K562 (cell line): ENCODE results near the gene CDKN2B. TPM values are rescaled to one million over a fixed set of nuclear protein-coding genes. Genes with fewer than 3 reads are reported as not detected.

Experiments
- SIX5 ChIP-seq, 2 experiments: IDR thresholded peaks; 2 replicates each; pipeline ENCODE4 v1.6.1; 2011; ENCODE audit warnings: low read length in 2 of 2, borderline replicate concordance in 1 of 2, low read depth in 1 of 2, mild to moderate bottlenecking in 1 of 2, moderate library complexity in 1 of 2; ENCODE audit not compliant: insufficient read depth in 1 of 2
- ZNF239 ChIP-seq: fragments of 250-450 bp; sonication (Bioruptor Pico); IDR thresholded peaks from 2 replicates; pipeline ENCODE4 v1.4.0; 2020; ENCODE audit warnings: mild to moderate bottlenecking
- ZNF507 ChIP-seq: conservative IDR thresholded peaks from 2 replicates; pipeline ENCODE4 v1.6.1; 2017; ENCODE audit warnings: missing genetic modification characterization, missing compliant biosample characterization
- polyA plus RNA-seq, 8 experiments: library from polyadenylated mRNA; depleted of rRNA in 4 of 8; stranded (reverse) in 5 of 8; unstranded in 3 of 8; fragments of >200 nt; fragmentation: Nextera tagmentation in 2 of 8; fragmentation: Illumina TruSeq in 1 of 8; extraction: Ambion mirVana in 2 of 8; extraction: Trizol in 1 of 8; gene quantifications; 2 replicates each; pipeline versions ENCODE4 v1.2.1 to v1.2.3, GENCODE V29; 2011 to 2014; ENCODE audit warnings: inconsistent platforms in 1 of 8, missing spikeins in 1 of 8
- total RNA-seq, 7 experiments: library from RNA; depleted of rRNA in 6 of 7; stranded (reverse); fragments of >200 nt in 6 of 7; fragmentation: Illumina TruSeq in 2 of 7; extraction: Trizol in 2 of 7; gene quantifications; 2 replicates each; pipeline versions ENCODE4 v1.2.1 to v1.2.3, GENCODE V29; 2011 to 2021; ENCODE audit warnings: low replicate concordance in 1 of 7
- TF ChIP-seq, protein P1 (sequence below), 2 experiments: fragments of 150-350 bp in 1 of 2; IDR thresholded peaks; 2 replicates each; pipeline ENCODE4 v1.6.1; 2012 to 2016; ENCODE audit warnings: low read depth in 2 of 2, low read length in 2 of 2, mild to moderate bottlenecking in 1 of 2, moderate library complexity in 1 of 2
- TF ChIP-seq, protein P2 (sequence below): sonication (generic); formaldehyde crosslinking; IDR thresholded peaks from 2 replicates; pipeline ENCODE4 v1.8.1; 2022; ENCODE audit warnings: missing genetic modification reagents
- TF ChIP-seq, protein P3 (sequence below): fragments of 250-450 bp; sonication (Bioruptor Pico); IDR thresholded peaks from 2 replicates; pipeline ENCODE4 v1.4.0; 2020; ENCODE audit warnings: mild to moderate bottlenecking, moderate library complexity, borderline replicate concordance

CDKN2B gene
- total and polyA plus RNA-seq, 9 of the 15 experiments (the other 6 are each of a cell fraction or from before 2014, with no cell fraction given), result not detected

DNA sequence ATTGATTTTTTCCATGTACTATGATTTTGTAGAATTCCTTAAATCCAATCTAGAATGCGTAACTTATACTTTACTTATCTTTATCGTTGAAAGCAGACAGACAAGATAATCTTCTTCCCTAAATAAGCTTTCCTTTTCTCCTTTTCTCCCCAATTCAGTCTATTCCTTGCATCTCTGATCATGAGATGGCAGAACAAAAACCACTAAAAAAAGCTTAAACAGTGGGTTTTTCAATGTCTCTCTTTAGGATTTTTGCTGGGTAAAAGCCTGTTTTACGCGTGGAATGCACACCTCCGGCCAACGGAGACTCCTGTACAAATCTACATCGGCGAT is 755 bp downstream of the CDKN2B start (continued):
- TF ChIP-seq, protein P1, sequence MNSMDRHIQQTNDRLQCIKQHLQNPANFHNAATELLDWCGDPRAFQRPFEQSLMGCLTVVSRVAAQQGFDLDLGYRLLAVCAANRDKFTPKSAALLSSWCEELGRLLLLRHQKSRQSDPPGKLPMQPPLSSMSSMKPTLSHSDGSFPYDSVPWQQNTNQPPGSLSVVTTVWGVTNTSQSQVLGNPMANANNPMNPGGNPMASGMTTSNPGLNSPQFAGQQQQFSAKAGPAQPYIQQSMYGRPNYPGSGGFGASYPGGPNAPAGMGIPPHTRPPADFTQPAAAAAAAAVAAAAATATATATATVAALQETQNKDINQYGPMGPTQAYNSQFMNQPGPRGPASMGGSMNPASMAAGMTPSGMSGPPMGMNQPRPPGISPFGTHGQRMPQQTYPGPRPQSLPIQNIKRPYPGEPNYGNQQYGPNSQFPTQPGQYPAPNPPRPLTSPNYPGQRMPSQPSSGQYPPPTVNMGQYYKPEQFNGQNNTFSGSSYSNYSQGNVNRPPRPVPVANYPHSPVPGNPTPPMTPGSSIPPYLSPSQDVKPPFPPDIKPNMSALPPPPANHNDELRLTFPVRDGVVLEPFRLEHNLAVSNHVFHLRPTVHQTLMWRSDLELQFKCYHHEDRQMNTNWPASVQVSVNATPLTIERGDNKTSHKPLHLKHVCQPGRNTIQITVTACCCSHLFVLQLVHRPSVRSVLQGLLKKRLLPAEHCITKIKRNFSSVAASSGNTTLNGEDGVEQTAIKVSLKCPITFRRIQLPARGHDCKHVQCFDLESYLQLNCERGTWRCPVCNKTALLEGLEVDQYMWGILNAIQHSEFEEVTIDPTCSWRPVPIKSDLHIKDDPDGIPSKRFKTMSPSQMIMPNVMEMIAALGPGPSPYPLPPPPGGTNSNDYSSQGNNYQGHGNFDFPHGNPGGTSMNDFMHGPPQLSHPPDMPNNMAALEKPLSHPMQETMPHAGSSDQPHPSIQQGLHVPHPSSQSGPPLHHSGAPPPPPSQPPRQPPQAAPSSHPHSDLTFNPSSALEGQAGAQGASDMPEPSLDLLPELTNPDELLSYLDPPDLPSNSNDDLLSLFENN (IDR thresholded peaks at IDR 0.05; ENCODE audit: low read depth in 2 of 2, low read length in 2 of 2), result no peak
- no peak for TF ChIP-seq ZNF239
- TF ChIP-seq, protein P2, sequence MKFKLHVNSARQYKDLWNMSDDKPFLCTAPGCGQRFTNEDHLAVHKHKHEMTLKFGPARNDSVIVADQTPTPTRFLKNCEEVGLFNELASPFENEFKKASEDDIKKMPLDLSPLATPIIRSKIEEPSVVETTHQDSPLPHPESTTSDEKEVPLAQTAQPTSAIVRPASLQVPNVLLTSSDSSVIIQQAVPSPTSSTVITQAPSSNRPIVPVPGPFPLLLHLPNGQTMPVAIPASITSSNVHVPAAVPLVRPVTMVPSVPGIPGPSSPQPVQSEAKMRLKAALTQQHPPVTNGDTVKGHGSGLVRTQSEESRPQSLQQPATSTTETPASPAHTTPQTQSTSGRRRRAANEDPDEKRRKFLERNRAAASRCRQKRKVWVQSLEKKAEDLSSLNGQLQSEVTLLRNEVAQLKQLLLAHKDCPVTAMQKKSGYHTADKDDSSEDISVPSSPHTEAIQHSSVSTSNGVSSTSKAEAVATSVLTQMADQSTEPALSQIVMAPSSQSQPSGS (CRISPR knock-in tag), result no peak
- no peak for TF ChIP-seq SIX5 (IDR thresholded peaks at IDR 0.05; ENCODE audit: borderline replicate concordance in 1 of 2, insufficient read depth in 1 of 2, low read depth in 1 of 2, low read length in 2 of 2)
- TF ChIP-seq ZNF507 (tag), result no peak
- TF ChIP-seq, protein P3, sequence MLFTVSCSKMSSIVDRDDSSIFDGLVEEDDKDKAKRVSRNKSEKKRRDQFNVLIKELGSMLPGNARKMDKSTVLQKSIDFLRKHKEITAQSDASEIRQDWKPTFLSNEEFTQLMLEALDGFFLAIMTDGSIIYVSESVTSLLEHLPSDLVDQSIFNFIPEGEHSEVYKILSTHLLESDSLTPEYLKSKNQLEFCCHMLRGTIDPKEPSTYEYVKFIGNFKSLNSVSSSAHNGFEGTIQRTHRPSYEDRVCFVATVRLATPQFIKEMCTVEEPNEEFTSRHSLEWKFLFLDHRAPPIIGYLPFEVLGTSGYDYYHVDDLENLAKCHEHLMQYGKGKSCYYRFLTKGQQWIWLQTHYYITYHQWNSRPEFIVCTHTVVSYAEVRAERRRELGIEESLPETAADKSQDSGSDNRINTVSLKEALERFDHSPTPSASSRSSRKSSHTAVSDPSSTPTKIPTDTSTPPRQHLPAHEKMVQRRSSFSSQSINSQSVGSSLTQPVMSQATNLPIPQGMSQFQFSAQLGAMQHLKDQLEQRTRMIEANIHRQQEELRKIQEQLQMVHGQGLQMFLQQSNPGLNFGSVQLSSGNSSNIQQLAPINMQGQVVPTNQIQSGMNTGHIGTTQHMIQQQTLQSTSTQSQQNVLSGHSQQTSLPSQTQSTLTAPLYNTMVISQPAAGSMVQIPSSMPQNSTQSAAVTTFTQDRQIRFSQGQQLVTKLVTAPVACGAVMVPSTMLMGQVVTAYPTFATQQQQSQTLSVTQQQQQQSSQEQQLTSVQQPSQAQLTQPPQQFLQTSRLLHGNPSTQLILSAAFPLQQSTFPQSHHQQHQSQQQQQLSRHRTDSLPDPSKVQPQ (CRISPR knock-in tag), result no peak
